Measurements from ENCODE around the gene HIP1. TPM values are rescaled to one million over a fixed set of nuclear protein-coding genes. Genes with fewer than 3 reads are reported as not detected.
A peak's percentile ranks its signal among the peaks of the same experiment; 100 is the strongest.

Gene HIP1
- total and polyA plus RNA-seq, 4 donors: 10.2 to 51.2 (median 28.6) TPM

DNA sequence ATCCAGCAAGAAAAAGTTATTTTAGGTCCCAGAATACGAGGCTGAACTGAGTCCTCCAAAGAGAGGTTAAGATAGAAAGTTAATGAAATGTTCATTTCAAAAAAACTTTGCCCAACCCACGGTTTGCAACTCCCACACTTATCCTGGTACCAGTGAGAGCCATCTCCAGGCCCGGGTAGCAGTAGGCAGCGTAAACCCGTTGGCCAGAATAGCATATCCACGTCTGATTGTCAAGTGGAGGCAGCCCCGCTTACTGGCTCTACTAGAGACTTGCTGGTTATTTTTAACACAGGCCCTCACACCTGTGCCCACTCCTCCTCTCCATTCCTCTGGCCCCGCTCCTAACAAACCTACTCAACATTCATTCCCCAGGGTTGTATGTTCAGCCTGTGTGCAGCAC is 109.7 kb downstream of the HIP1 start:
- H3K9me3 ChIP-seq (ENCODE audit: control insufficient read depth in 4 of 4, insufficient read depth in 3 of 4, low read length in 3 of 4): peaks cover 0 to 6% (median 0%) of the 10 kb centered on the region in 4 donors
- DNase-seq (peak in 1 of 3 donors; percentile 21), ATAC-seq (ENCODE audit: insufficient read depth, low FRiP score) (no peak)
- H3K9ac ChIP-seq (ENCODE audit: insufficient read depth in 1 of 2, low read length in 2 of 2): no peak overlapping the region
- peaks cover 0 to 11% (median 5%) of the 10 kb centered on the region in 5 donors for H3K4me1 ChIP-seq (ENCODE audit: control insufficient read depth in 5 of 5, insufficient read depth in 5 of 5, low read length in 5 of 5)
- H3K27ac ChIP-seq (ENCODE audit: low read depth in 1 of 2, low read length in 1 of 2): peak overlapping the region in 1 of 2 donors; percentile 39
- TF ChIP-seq, protein P1, sequence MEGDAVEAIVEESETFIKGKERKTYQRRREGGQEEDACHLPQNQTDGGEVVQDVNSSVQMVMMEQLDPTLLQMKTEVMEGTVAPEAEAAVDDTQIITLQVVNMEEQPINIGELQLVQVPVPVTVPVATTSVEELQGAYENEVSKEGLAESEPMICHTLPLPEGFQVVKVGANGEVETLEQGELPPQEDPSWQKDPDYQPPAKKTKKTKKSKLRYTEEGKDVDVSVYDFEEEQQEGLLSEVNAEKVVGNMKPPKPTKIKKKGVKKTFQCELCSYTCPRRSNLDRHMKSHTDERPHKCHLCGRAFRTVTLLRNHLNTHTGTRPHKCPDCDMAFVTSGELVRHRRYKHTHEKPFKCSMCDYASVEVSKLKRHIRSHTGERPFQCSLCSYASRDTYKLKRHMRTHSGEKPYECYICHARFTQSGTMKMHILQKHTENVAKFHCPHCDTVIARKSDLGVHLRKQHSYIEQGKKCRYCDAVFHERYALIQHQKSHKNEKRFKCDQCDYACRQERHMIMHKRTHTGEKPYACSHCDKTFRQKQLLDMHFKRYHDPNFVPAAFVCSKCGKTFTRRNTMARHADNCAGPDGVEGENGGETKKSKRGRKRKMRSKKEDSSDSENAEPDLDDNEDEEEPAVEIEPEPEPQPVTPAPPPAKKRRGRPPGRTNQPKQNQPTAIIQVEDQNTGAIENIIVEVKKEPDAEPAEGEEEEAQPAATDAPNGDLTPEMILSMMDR (IDR thresholded peaks at IDR 0.05; ENCODE audit: control extremely low read depth, extremely low read depth): no peak
- no peaks in the 10 kb centered on the region for H3K27me3 ChIP-seq (ENCODE audit: control insufficient read depth in 3 of 3, insufficient read depth in 3 of 3, low read length in 2 of 3)
- H3K4me3 ChIP-seq: no peak overlapping the region
- WGBS, 2 donors: 80 to 87% methylated on average over 8 of the region's 8 CpGs
- peaks cover 0 to 7% (median 1%) of the 10 kb centered on the region in 4 donors for H3K36me3 ChIP-seq (ENCODE audit: control insufficient read depth in 4 of 4, insufficient read depth in 4 of 4, low read length in 4 of 4)

DNA sequence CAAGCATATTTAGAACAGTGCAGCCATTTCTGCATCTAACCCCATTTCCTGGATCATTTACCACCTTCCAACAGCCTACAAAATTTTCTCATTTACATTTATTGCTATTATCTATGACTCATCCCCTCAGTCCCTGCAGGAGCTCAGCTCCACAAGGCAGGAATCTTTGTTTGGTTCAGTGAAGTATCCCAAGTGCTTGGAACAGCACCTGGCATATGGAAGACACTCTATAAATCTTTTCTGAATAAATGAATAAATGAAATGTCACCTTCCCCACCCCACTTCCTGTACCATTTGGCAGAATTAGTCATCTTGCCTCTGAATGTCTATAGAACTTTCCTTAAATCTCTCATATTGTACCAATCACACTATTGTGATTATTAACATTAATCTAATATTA is 110.7 kb downstream of the HIP1 start:
- peaks cover 0 to 6% (median 0%) of the 10 kb centered on the region in 4 donors for H3K9me3 ChIP-seq (ENCODE audit: control insufficient read depth in 4 of 4, insufficient read depth in 3 of 4, low read length in 3 of 4)
- no peak overlapping the region for H3K9ac ChIP-seq (ENCODE audit: insufficient read depth in 1 of 2, low read length in 2 of 2)
- no peak overlapping the region for H3K4me3 ChIP-seq
- peaks cover 0 to 7% (median 1%) of the 10 kb centered on the region in 4 donors for H3K36me3 ChIP-seq (ENCODE audit: control insufficient read depth in 4 of 4, insufficient read depth in 4 of 4, low read length in 4 of 4)
- DNase-seq (no peak), ATAC-seq (ENCODE audit: insufficient read depth, low FRiP score) (no peak)
- TF ChIP-seq, protein P1 (IDR thresholded peaks at IDR 0.05; ENCODE audit: control extremely low read depth, extremely low read depth): no peak
- H3K4me1 ChIP-seq (ENCODE audit: control insufficient read depth in 5 of 5, insufficient read depth in 5 of 5, low read length in 5 of 5): peaks cover 0 to 19% (median 9%) of the 10 kb centered on the region in 5 donors
- no peaks in the 10 kb centered on the region for H3K27me3 ChIP-seq (ENCODE audit: control insufficient read depth in 3 of 3, insufficient read depth in 3 of 3, low read length in 2 of 3)
- no peak overlapping the region for H3K27ac ChIP-seq (ENCODE audit: low read depth in 1 of 2, low read length in 1 of 2)

DNA sequence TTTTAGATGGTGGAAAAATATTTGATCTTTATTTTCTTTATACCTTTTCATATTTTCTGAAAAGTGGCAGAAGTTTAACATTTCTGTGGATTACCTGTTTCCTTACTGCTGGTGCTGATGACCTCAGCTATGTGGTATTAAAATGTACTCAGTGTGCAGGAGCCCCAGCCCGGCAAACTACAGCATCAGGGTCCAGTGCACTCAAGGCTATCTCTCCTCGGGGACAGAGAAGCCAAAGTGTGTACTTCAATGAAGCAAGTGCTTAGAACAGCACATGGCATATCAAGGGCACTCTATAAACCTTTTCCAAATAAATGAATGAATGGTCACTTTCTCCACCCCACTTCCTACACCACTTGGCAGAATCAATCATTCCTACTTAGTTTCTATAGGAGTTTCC is 111.8 kb downstream of the HIP1 start:
- no peak overlapping the region for H3K9ac ChIP-seq (ENCODE audit: insufficient read depth in 1 of 2, low read length in 2 of 2)
- H3K36me3 ChIP-seq (ENCODE audit: control insufficient read depth in 4 of 4, insufficient read depth in 4 of 4, low read length in 4 of 4): peaks cover 0 to 7% (median 0%) of the 10 kb centered on the region in 4 donors
- TF ChIP-seq, protein P1 (IDR thresholded peaks at IDR 0.05; ENCODE audit: control extremely low read depth, extremely low read depth): no peak
- 68 to 80% methylated on average over 2 of the region's 2 CpGs for WGBS, 2 donors
- ATAC-seq (ENCODE audit: insufficient read depth, low FRiP score) (peak; percentile 44), DNase-seq (peak; percentile 34 to 58 (median 49))
- H3K4me3 ChIP-seq: no peak overlapping the region
- peaks cover 0 to 6% (median 0%) of the 10 kb centered on the region in 4 donors for H3K9me3 ChIP-seq (ENCODE audit: control insufficient read depth in 4 of 4, insufficient read depth in 3 of 4, low read length in 3 of 4)
- peaks cover 0 to 19% (median 9%) of the 10 kb centered on the region in 5 donors for H3K4me1 ChIP-seq (ENCODE audit: control insufficient read depth in 5 of 5, insufficient read depth in 5 of 5, low read length in 5 of 5)
- no peaks in the 10 kb centered on the region for H3K27me3 ChIP-seq (ENCODE audit: control insufficient read depth in 3 of 3, insufficient read depth in 3 of 3, low read length in 2 of 3)
- no peak overlapping the region for H3K27ac ChIP-seq (ENCODE audit: low read depth in 1 of 2, low read length in 1 of 2)

DNA sequence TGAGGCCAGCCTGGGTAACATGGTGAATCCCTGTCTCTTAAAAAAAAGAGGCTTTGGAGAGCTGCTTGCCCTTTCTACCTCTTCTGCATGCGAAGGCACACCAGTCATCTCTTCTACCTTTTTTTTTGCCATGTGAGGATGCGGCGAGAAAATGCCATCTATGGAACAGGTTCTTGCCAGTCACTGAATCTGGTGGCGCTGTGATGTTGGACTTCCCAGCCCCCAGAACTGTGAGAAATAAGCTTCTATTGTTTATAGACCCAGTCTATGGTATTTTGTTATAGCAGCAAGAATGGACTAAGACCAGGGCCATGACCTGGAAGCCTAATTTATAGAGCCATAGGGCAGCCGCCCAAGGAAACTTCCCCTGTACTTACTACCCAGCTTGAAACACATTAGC is 112.9 kb downstream of the HIP1 start:
- Histone ChIP-seq H3K27ac (ENCODE audit: low read depth in 1 of 2, low read length in 1 of 2) (no peak overlapping the region), H3K9ac (ENCODE audit: insufficient read depth in 1 of 2, low read length in 2 of 2) (no peak overlapping the region), H3K27me3 (ENCODE audit: control insufficient read depth in 3 of 3, insufficient read depth in 3 of 3, low read length in 2 of 3) (no peaks in the 10 kb centered on the region), H3K4me3 (no peak overlapping the region), H3K9me3 (ENCODE audit: control insufficient read depth in 4 of 4, insufficient read depth in 3 of 4, low read length in 3 of 4) (peaks cover 0 to 6% (median 0%) of the 10 kb centered on the region in 4 donors), H3K36me3 (ENCODE audit: control insufficient read depth in 4 of 4, insufficient read depth in 4 of 4, low read length in 4 of 4) (peaks cover 0 to 7% (median 1%) of the 10 kb centered on the region in 4 donors), H3K4me1 (ENCODE audit: control insufficient read depth in 5 of 5, insufficient read depth in 5 of 5, low read length in 5 of 5) (peaks cover 0 to 23% (median 9%) of the 10 kb centered on the region in 5 donors)
- DNase-seq (no peak), ATAC-seq (ENCODE audit: insufficient read depth, low FRiP score) (no peak)
- TF ChIP-seq, protein P1 (IDR thresholded peaks at IDR 0.05; ENCODE audit: control extremely low read depth, extremely low read depth): no peak
- 98 to 99% methylated on average over 5 of the region's 5 CpGs for WGBS, 2 donors
